PFSK-1 (cell line): Measurements from ENCODE around the gene OPN3.

Experiments
- FOXP2 ChIP-seq: optimal IDR thresholded peaks from 2 replicates; pipeline ENCODE3; 2011; ENCODE audit warnings: borderline replicate concordance, control low read depth, inconsistent platforms; ENCODE audit not compliant: insufficient read depth; ENCODE audit errors: extremely low read length, extremely low read depth
- POLR2AphosphoS5 ChIP-seq: IDR thresholded peaks from 2 replicates; pipeline ENCODE4 v1.6.1; 2012; ENCODE audit warnings: low read depth, mild to moderate bottlenecking, control low read depth, low read length, moderate library complexity
- REST ChIP-seq, 2 experiments: IDR thresholded peaks; 2 replicates each; pipeline versions ENCODE4 v1.6.1 to v1.8.0; 2011 to 2012; ENCODE audit warnings: low read depth in 2 of 2, low read length in 2 of 2, control low read depth in 1 of 2, inconsistent platforms in 1 of 2, mild to moderate bottlenecking in 1 of 2, moderate library complexity in 1 of 2; ENCODE audit not compliant: insufficient read depth in 1 of 2
- SIN3A ChIP-seq: IDR thresholded peaks from 2 replicates; pipeline ENCODE4 v1.6.1; 2012; ENCODE audit warnings: mild to moderate bottlenecking, low read length, moderate library complexity, borderline replicate concordance; ENCODE audit not compliant: insufficient read depth
- TAF1 ChIP-seq: IDR thresholded peaks from 2 replicates; pipeline ENCODE4 v1.6.1; 2012; ENCODE audit warnings: low read length, control low read depth, borderline replicate concordance; ENCODE audit not compliant: insufficient read depth

GRCh38 chr1:241630899-241631298, 9.3 kb downstream of the OPN3 start:
- TF ChIP-seq REST (IDR thresholded peaks at IDR 0.05; ENCODE audit: insufficient read depth in 1 of 2, low read depth in 2 of 2, low read length in 2 of 2) (no peak), POLR2AphosphoS5 (no peak), SIN3A (no peak), FOXP2 (no peak), TAF1 (no peak)
